ENCODE data around the gene RASD2.

Gene RASD2

DNA sequence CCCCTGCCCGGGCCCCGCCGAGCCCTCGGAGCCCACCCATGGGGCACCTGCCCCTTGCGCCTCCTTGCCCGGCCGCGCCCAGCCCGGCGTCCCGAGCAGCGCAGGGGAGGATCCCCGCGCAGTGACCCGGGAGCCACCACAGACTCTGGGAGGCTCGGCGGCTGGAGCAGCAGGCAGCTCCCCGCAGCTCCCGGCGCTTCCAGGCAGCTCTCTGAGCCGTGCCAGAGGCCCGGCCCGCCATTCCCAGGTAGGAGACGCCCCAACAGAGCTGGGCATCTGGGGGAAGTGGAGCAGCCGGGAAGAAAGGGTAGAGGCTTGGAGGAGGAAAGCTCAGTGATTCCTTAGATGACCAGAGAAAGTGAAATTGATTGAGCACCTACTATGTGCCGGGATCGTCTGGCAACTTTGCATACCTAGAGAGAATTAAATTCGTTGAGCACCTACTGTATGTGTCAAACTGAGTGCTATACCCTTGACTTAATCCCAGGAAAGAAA is 670 bp downstream of the RASD2 start:
- no peak for DNase-seq (ENCODE audit: low spot score)

GRCh38 chr22:35542157-35542938 is 1.7 kb downstream of the RASD2 start:
- no peak for DNase-seq (ENCODE audit: low spot score)

GRCh38 chr22:35542939-35543516 is 2.4 kb downstream of the RASD2 start:
- DNase-seq (ENCODE audit: low spot score), result no peak

- DNase-seq (ENCODE audit: low spot score), result no peak
Measured at GRCh38 chr22:35543702-35544101, 3.1 kb downstream of the RASD2 start.

DNA sequence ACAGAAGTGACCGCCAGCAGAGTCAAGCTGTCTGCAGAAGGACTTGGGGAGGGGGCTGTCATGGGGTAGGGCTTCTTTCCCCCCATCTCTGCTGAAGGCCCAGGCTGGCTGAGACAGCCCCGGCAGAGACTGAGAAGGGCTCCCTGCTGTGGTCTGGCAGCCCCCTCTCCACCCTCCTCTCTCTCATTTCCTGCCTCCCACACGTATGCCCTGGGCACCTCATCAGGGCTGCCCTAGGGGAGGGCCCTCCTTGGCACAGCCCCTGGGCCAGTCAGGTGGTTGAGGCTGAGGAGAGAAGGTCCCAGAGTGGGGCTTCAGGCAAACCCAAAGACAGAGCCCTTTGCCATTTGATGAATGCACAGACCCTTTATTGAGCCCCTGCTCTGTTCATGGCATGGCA is 3.6 kb downstream of the RASD2 start:
- DNase-seq (ENCODE audit: low spot score), result no peak

DNA sequence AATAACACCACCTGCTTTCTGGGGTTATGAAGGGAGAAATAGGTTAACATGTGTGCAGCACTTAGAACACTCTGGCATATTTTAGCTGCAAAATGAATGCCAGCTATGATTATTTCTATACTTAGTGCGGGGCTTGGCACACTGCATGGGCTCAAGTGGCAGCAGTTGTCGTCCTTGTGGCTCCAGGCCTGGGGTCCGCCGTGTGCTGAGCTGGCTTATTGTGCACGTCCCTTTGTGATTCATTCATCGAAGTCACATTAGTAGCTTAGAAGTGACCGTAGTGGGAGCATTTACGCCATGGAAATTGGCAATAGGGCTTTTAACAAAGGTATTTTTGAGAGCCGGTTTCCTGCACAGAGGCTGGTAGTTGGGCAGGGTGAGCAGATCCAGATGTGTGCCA is 4.2 kb downstream of the RASD2 start:
- no peak for DNase-seq (ENCODE audit: low spot score)

DNA sequence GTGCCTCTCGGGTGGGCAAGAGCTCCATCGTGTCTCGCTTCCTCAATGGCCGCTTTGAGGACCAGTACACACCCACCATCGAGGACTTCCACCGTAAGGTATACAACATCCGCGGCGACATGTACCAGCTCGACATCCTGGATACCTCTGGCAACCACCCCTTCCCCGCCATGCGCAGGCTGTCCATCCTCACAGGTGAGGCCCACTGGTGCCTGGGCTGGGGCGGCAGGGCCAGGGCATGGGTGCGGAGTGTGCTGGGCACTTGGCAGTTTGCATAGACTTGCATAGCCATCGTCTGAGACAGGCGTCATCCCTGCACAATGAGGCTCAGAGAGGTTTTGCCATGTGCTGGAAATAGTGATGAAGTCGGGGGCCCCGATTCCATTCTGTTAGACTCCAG is 6.3 kb downstream of the RASD2 start:
- no peak for DNase-seq (ENCODE audit: low spot score)

DNA sequence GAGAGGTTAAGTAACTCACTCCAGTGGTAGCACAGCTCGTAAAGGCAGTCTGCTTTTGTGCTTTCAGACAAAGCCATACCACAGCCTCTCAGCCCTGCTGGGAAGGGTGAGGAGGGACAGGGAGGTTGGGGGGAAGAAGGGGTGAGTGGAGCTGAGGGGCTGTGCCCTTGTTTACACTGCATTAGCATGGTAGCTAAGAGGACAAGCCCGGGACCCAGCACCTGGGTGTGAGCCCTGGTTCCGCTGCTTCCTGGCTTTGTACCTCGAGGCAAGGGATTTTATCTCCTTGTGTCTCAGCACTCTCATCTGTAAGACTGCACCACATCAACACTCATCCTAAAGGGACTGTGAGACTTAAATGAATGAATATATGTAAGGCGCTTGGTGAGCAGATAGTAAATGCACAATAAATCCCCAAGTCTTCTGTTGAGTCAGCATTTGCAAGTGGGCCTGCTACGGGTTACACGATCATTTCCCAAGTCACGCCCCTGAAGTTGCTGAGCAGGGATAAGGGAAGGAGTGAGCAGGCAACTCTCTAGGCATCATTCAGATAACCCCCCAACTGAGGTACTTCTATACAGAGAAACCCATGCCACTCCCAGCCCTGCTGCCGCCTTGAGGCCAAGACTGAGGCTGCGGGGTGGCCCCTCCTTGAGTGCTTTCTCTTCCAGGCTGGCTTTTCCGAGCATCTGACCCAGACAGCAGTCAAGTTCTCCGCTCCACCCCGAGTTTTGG is 7.5 kb downstream of the RASD2 start:
- no peak for DNase-seq (ENCODE audit: low spot score)

DNA sequence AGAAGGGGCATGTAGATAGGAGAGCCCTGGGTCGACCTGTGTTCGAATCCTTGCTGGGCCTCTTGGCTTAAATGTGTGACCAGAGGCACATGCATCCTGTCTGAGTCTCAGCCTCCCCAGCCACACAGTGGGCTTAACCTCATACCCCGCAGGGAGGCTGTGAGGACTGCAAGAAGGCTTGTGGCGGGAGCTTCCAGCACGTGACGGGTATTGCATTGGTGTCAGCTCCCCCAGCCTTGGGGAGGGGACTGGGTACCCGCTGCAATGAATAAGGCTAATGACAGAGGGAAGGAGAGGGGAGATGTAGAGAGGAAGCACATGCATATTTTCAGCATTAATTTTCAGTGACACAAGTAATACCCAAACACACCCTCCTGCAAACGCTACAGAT is 8.1 kb downstream of the RASD2 start:
- no peak for DNase-seq (ENCODE audit: low spot score)

DNA sequence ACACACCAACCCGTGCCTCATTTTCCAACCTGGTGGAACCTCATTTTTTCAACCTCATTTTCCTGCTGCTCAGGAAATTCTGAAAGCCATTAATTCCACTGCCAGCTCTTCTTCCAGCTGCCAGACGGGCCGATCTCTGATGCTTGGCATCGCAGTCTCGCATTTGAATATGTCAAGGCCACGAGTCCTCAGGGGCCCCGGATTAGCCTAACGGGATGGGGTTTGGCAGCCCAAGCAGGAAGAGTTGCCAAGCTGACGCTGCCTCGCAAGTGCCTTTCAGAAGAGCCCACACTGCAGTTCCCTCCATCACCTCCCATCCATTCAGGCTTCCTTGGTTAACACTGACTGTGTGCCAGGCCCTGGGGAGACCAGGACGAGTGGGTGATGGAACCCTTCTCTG is 8.7 kb downstream of the RASD2 start:
- no peak for DNase-seq (ENCODE audit: low spot score)

- no peak for DNase-seq (ENCODE audit: low spot score)
Measured at GRCh38 chr22:35551549-35552177, 11.0 kb downstream of the RASD2 start.

GRCh38 chr22:35552196-35552842 is 11.7 kb downstream of the RASD2 start:
- DNase-seq (ENCODE audit: low spot score), result peak; percentile 69

- no peak for DNase-seq (ENCODE audit: low spot score)
Measured at GRCh38 chr22:35552846-35553245, 12.2 kb downstream of the RASD2 start.

DNA sequence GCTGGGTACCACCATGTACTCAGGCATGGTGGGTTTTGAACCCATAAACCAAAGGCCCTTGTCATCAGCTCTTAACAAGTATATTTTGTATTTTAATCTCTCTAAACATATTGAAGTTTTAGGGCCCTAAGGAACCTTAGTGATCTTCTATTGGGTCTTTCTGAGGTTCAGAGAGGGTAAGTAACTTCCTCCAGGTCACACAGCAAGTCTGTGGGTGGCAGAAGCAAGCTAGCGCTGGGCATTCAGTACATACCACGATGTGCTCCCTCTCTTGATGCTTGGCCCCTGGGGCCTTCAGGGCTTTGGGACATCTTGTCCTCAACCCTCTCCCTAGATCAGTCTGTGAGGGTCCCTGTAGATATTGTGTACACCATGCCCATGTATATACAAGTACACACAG is 12.7 kb downstream of the RASD2 start:
- DNase-seq (ENCODE audit: low spot score), result no peak

DNA sequence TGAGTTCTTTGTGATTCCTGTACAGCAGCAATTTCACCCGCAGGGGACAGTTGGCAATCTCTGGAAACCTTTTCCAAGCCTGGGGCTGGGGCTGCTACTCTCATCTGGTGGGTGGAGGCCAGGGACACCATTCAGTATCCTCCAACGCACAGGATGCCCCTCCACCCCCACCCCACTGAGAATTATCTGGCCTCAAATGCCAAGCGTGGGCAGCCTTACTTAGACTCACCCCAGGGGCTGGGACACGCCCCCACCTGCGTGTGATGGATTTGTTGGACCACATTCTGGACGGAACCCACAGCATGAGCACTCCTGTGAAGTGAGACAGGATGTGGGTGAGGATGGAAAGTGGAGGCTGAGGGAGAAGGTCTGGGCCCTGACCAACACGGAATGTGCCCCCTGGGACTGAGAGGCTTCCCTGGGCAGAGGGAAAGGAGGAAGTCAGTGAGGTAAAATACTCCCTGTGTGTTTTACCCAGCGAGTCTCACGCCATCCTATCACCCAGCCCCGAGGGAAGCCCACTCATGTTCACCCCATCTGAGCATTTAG is 13.7 kb downstream of the RASD2 start:
- no peak for DNase-seq (ENCODE audit: low spot score)

- DNase-seq (ENCODE audit: low spot score), result no peak
Measured at GRCh38 chr22:35555483-35555890, 14.9 kb downstream of the RASD2 start.

- no peak for DNase-seq (ENCODE audit: low spot score)
Measured at GRCh38 chr22:35555946-35556547, 15.4 kb downstream of the RASD2 start.

- no peak for DNase-seq (ENCODE audit: low spot score)
Measured at GRCh38 chr22:35556666-35557065, 16.0 kb downstream of the RASD2 start.

DNA sequence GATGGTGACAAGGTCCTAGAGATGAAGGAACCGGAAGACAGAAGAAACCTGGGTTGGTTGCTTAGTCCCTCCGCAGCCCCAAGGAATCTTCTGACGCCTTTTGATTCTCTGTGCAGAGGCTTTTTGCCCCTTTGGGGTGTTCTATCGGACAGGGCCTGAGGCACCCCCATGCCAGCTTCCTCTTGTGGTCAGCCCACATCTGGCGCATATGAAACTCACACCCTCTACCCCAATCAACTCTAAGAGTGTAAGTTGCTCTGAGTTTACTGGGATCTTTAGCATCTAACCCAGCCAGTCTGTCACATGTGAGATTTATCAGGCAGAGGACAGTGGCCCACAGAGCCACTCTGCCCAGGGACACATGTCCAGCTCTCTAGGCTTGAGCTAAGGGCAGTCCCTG is 17.4 kb downstream of the RASD2 start:
- DNase-seq (ENCODE audit: low spot score), result no peak

DNA sequence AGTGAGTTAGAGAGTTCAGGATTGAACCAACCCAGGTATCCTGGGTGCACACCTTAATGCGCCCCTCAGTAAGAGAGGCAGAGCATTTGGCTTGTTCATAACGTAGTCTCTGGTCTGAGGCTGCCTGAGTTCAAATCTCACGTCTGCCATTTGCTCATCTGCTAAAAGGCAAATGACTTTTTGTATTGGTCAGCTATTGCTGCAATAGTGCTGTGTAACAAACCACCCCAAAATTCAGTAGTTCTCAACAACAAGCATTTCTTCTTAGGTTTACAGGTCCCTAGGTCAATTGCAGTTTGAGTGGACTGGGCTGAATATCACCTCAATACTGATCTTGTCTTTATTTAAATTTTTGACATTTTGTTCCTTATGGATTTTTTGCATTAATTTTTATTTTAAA is 18.1 kb downstream of the RASD2 start:
- no peak for DNase-seq (ENCODE audit: low spot score)

DNA sequence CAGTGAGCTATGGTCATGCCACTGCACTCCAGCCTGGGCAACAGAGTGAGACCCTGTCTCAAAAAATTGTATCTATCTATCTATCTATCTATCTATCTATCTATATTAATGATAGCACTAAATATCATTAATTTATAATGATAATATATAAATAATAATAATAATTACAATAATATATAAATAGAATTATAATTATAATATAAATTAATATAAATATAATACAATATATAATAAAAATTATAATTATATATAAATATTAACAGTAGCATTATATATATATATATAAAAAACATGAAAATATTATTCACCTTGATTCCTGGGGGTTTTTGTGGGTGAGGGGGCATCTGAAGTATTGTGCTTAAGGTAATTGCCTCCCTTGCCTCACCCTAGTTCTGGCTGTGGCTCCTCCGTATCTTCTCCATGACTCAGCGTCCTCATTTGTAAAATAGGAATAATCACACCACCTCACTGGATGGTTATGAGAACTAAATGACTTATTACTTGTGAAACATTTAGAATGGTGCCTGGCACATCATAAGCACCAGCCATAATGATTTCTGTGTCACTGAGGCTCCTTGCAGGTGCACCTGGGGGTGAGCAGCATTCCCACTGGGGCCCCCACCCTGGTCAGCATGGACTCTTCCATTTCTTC is 18.8 kb downstream of the RASD2 start:
- no peak for DNase-seq (ENCODE audit: low spot score)

Measured in HuH-7 (cell line).